ENCODE data around the gene CFAP77. TPM values are rescaled to one million over a fixed set of nuclear protein-coding genes. Genes with fewer than 3 reads are reported as not detected.

CFAP77 gene
- total and polyA plus RNA-seq, 2 of the 8 experiments (the other 6 are each of a cell fraction or from before 2014, with no cell fraction given): 0.63 to 0.97 TPM

DNA sequence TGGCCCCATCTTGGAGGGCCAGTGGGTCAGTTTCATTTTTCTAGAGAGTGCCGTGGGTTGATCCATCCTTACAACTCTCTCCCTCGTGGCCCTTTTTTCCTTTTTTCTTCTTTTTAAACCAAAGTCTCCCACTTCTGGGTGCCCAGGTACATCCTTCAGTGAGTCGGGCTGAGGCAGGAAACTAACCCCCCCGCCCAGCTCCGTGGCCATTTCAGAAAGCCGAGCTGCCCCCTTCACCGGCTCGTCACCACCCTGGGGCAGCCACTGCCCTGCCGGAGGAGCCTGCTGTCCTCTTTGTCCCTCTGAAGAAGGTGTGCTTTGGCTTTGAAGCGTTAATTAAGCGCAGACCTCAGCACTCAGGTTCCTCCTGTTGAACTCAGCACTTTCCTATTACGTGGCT is 5.2 kb downstream of the CFAP77 start:
- H2BK20ac ChIP-seq (ENCODE audit: low read length): 0 out of 2 replicates have a peak overlapping the region, but pooled peaks have one; percentile 41
- no peak overlapping the region for H3K4ac ChIP-seq (replicated peaks; ENCODE audit: insufficient read length, low read depth, low read length)
- H3K4me2 ChIP-seq (ENCODE audit: insufficient read depth in 1 of 2, low read depth in 2 of 2, low read length in 2 of 2): peak overlapping the region in 1 of 2 experiments; percentile 7; a peak in 1 of 4 replicates
- WGBS, 2 experiments (ENCODE audit: extremely low coverage in 1 of 2, insufficient coverage in 1 of 2, insufficient read length in 1 of 2, insufficient replicate concordance in 2 of 2, low coverage in 1 of 2, low lambda C conversion rate in 2 of 2, missing lambda C conversion rate in 1 of 2): 52% methylated on average over 12 of the region's 12 CpGs; no CpG with 5 or more reads in 1 of the 2 experiments
- H3K27me3 ChIP-seq (replicated peaks in 1 of 4; ENCODE audit: control insufficient read depth in 3 of 4, extremely low read depth in 1 of 4, insufficient read depth in 3 of 4, low read length in 3 of 4): peaks cover 1 to 8% (median 6%) of the 10 kb centered on the region in 4 experiments; a peak in 6 of 7 replicates
- H4K91ac ChIP-seq (replicated peaks; ENCODE audit: insufficient read length, low read length): no peak overlapping the region
- no peak overlapping the region for H3K56ac ChIP-seq (replicated peaks; ENCODE audit: insufficient read length, low read depth, low read length)
- peaks cover 0 to 1% of the 10 kb centered on the region in 2 experiments for H4K20me1 ChIP-seq (replicated peaks in 1 of 2; ENCODE audit: control insufficient read depth in 1 of 2, insufficient read depth in 2 of 2, low read length in 2 of 2)
- no peaks in the 10 kb centered on the region for H3K36me3 ChIP-seq (ENCODE audit: control insufficient read depth in 2 of 4, insufficient read depth in 4 of 4, low read length in 3 of 4)
- H3K79me1 ChIP-seq (ENCODE audit: low read depth, low read length): no peaks in the 10 kb centered on the region
- H3K4me3 ChIP-seq (ENCODE audit: extremely low read depth in 1 of 4, insufficient read depth in 2 of 4, low read depth in 3 of 4, low read length in 4 of 4): peak overlapping the region in 1 of 4 experiments; percentile 17; a peak in 1 of 8 replicates
- H3K9ac ChIP-seq (replicated peaks in 1 of 4; ENCODE audit: extremely low read depth in 1 of 4, low read depth in 3 of 4, low read length in 3 of 4): no peak overlapping the region
- peak overlapping the region; percentile 43; the same call in 1 of the 2 replicates for H2BK12ac ChIP-seq (ENCODE audit: low read depth, low read length)
- peaks cover 3 to 13% (median 6%) of the 10 kb centered on the region in 4 experiments; a peak in 6 of 7 replicates for H3K4me1 ChIP-seq (replicated peaks in 1 of 4; ENCODE audit: control insufficient read depth in 3 of 4, insufficient read depth in 4 of 4, low read length in 3 of 4)
- H3K18ac ChIP-seq (ENCODE audit: extremely low read depth, low read length): no peak overlapping the region; the same call in 1 of the 2 replicates
- H2BK15ac ChIP-seq (ENCODE audit: low read length): no peak overlapping the region
- H4K8ac ChIP-seq (ENCODE audit: extremely low read depth, insufficient read depth, low read length): no peak overlapping the region
- H3K27ac ChIP-seq (ENCODE audit: low read depth, low read length): no peak overlapping the region
- POLR2A ChIA-PET (ENCODE audit: partially characterized antibody): interaction anchor here (1.1 to 1.4 kb wide), 3 partner anchors 8 to 15 kb away, joined by 3 read pairs; no protein-coding TSS in a partner anchor
- H3K23me2 ChIP-seq (ENCODE audit: low read depth, low read length): peaks cover 7% of the 10 kb centered on the region; the same call in 1 of the 2 replicates
- DNase-seq (ENCODE audit: low read depth in 1 of 2, low spot score in 2 of 2) (peak in 1 of 2 experiments; percentile 49), FAIRE-seq (no peak)
- CTCF ChIA-PET (ENCODE audit: partially characterized antibody): interaction anchor here (1.0 to 4.6 kb wide), 15 partner anchors 12 to 163 kb away, joined by 3 to 71 read pairs (median 5); no protein-coding TSS in a partner anchor
- H3K23ac ChIP-seq (ENCODE audit: insufficient read length): no peak overlapping the region
- no peak overlapping the region for H4K5ac ChIP-seq (ENCODE audit: insufficient read length, low read depth, low read length)
- H2AK5ac ChIP-seq (ENCODE audit: low read depth, low read length): no peak overlapping the region
- H2BK5ac ChIP-seq (ENCODE audit: low read depth, low read length): no peak overlapping the region
- peak overlapping the region; percentile 79; the same call in 1 of the 2 replicates for H2AFZ ChIP-seq (ENCODE audit: low read length)
- no peaks in the 10 kb centered on the region for H3K79me2 ChIP-seq (ENCODE audit: control insufficient read depth in 1 of 2, insufficient read depth in 2 of 2, low read length in 2 of 2)
- no peak overlapping the region for H2BK120ac ChIP-seq (replicated peaks; ENCODE audit: low read depth, low read length)
- no peaks in the 10 kb centered on the region; a peak in 1 of 4 replicates for H3K9me3 ChIP-seq (ENCODE audit: insufficient read depth in 2 of 2, low read depth in 1 of 2, low read length in 1 of 2)
- no peak overlapping the region for H3K14ac ChIP-seq (ENCODE audit: insufficient read length)
- TF ChIP-seq SP2 (IDR thresholded peaks at IDR 0.05; ENCODE audit: low read length) (no peak), KDM5A (IDR thresholded peaks at IDR 0.05; ENCODE audit: low read length) (no peak), SIX5 (IDR thresholded peaks at IDR 0.05; ENCODE audit: low read depth, low read length) (no peak), TAF1 (IDR thresholded peaks at IDR 0.05; ENCODE audit: low read depth, low read length) (no peak), POLR2A (IDR thresholded peaks at IDR 0.05; ENCODE audit: control extremely low read depth in 1 of 2, low read depth in 2 of 2, low read length in 2 of 2) (no peak), NANOG (IDR thresholded peaks at IDR 0.05; ENCODE audit: insufficient read depth, low read depth, low read length, poor library complexity, severe bottlenecking) (no peak), CEBPB (IDR thresholded peaks at IDR 0.05; ENCODE audit: low read depth, low read length) (no peak), SP4 (IDR thresholded peaks at IDR 0.05; ENCODE audit: low read length) (no peak), KDM1A (IDR thresholded peaks at IDR 0.05; ENCODE audit: borderline replicate concordance, low read length) (no peak), PHF8 (conservative IDR thresholded peaks at IDR 0.05; ENCODE audit: low read depth, low read length) (no peak), SUZ12 (IDR thresholded peaks at IDR 0.05; ENCODE audit: low read length) (no peak), YY1 (IDR thresholded peaks at IDR 0.05; ENCODE audit: low read depth, low read length) (no peak), CHD2 (IDR thresholded peaks at IDR 0.05; ENCODE audit: low read length) (no peak), RAD21 (IDR thresholded peaks at IDR 0.05 in 1 of 2, conservative IDR thresholded peaks at IDR 0.05 in 1 of 2; ENCODE audit: low read depth in 2 of 2, low read length in 2 of 2) (no peak), HDAC6 (IDR thresholded peaks at IDR 0.05; ENCODE audit: low read depth, low read length) (no peak)

All from H1 (cell line).